ENCODE measurements around the gene SMYD3. TPM values are rescaled to one million over a fixed set of nuclear protein-coding genes. Genes with fewer than 3 reads are reported as not detected.

Gene SMYD3
- total RNA-seq, 1 donor from 2014 or later = 29.2 TPM

GRCh38 chr1:246004301-246004700 is 502.8 kb downstream of the SMYD3 start:
- H3K27me3 ChIP-seq (ENCODE audit: control insufficient read depth, insufficient read depth, low read length) = no peaks in the 10 kb centered on the region
- no peak for TF ChIP-seq CTCF (IDR thresholded peaks at IDR 0.05; ENCODE audit: insufficient read depth, low read length, poor library complexity, severe bottlenecking)
- H3K4me3 ChIP-seq (ENCODE audit: low read depth, low read length) = no peak overlapping the region
- H3K36me3 ChIP-seq (ENCODE audit: control insufficient read depth, insufficient read depth, low read length) = no peaks in the 10 kb centered on the region
- no peak for DNase-seq (ENCODE audit: low read depth)

- Histone ChIP-seq H3K36me3 (ENCODE audit: control insufficient read depth, insufficient read depth, low read length) (no peaks in the 10 kb centered on the region), H3K27me3 (ENCODE audit: control insufficient read depth, insufficient read depth, low read length) (no peaks in the 10 kb centered on the region), H3K4me3 (ENCODE audit: low read depth, low read length) (no peak overlapping the region)
- DNase-seq (ENCODE audit: low read depth) = no peak
- TF ChIP-seq CTCF (IDR thresholded peaks at IDR 0.05; ENCODE audit: insufficient read depth, low read length, poor library complexity, severe bottlenecking) = no peak
Measured at GRCh38 chr1:246003442-246003730, 503.7 kb downstream of the SMYD3 start.

GRCh38 chr1:246002725-246003441 is 504.2 kb downstream of the SMYD3 start:
- H3K36me3 ChIP-seq (ENCODE audit: control insufficient read depth, insufficient read depth, low read length) = no peaks in the 10 kb centered on the region
- no peak overlapping the region for H3K4me3 ChIP-seq (ENCODE audit: low read depth, low read length)
- DNase-seq (ENCODE audit: low read depth) = no peak
- H3K27me3 ChIP-seq (ENCODE audit: control insufficient read depth, insufficient read depth, low read length) = no peaks in the 10 kb centered on the region
- TF ChIP-seq CTCF (IDR thresholded peaks at IDR 0.05; ENCODE audit: insufficient read depth, low read length, poor library complexity, severe bottlenecking) = peak; percentile 76

- TF ChIP-seq CTCF (IDR thresholded peaks at IDR 0.05; ENCODE audit: insufficient read depth, low read length, poor library complexity, severe bottlenecking) = no peak
- Histone ChIP-seq H3K36me3 (ENCODE audit: control insufficient read depth, insufficient read depth, low read length) (no peaks in the 10 kb centered on the region), H3K27me3 (ENCODE audit: control insufficient read depth, insufficient read depth, low read length) (no peaks in the 10 kb centered on the region), H3K4me3 (ENCODE audit: low read depth, low read length) (no peak overlapping the region)
- no peak for DNase-seq (ENCODE audit: low read depth)
Measured at GRCh38 chr1:246001837-246002230, 505.2 kb downstream of the SMYD3 start.

- Histone ChIP-seq H3K36me3 (ENCODE audit: control insufficient read depth, insufficient read depth, low read length) (no peaks in the 10 kb centered on the region), H3K27me3 (ENCODE audit: control insufficient read depth, insufficient read depth, low read length) (no peaks in the 10 kb centered on the region), H3K4me3 (ENCODE audit: low read depth, low read length) (no peak overlapping the region)
- TF ChIP-seq CTCF (IDR thresholded peaks at IDR 0.05; ENCODE audit: insufficient read depth, low read length, poor library complexity, severe bottlenecking) = no peak
- DNase-seq (ENCODE audit: low read depth) = no peak
Measured at GRCh38 chr1:246001142-246001836, 505.8 kb downstream of the SMYD3 start.

- no peak for TF ChIP-seq CTCF (IDR thresholded peaks at IDR 0.05; ENCODE audit: insufficient read depth, low read length, poor library complexity, severe bottlenecking)
- Histone ChIP-seq H3K4me3 (ENCODE audit: low read depth, low read length) (no peak overlapping the region), H3K36me3 (ENCODE audit: control insufficient read depth, insufficient read depth, low read length) (no peaks in the 10 kb centered on the region), H3K27me3 (ENCODE audit: control insufficient read depth, insufficient read depth, low read length) (no peaks in the 10 kb centered on the region)
- no peak for DNase-seq (ENCODE audit: low read depth)
Measured at GRCh38 chr1:246000638-246001015, 506.5 kb downstream of the SMYD3 start.

Measured in kidney epithelial cell (primary cell).